Bone marrow (tissue), 2 donors: ENCODE measurements around the gene PLEKHA5.
"Not testable (repeated sequence)": the region's sequence is repeated elsewhere in the genome, so short reads cannot be mapped to it uniquely, and the experiment has no call there.

ENCODE experiments used
- DNase-seq, 2 donors: peaks; one replicate each; lab custom pipeline; 2025; lab: John Stamatoyannopoulos, UW

PLEKHA5 gene

GRCh38 chr12:19129486-19130223 lies at the start of gene PLEKHA5:
TSS of gene PLEKHA5 (plus strand) at chr12:19129733. CDS start at chr12:19129800, 67 bp downstream.
- peak in 1 of 2 donors; percentile 3 for DNase-seq

GRCh38 chr12:19080918-19081317 lies 48.6 kb upstream of the PLEKHA5 start:
- DNase-seq = no peak

- DNase-seq = no peak
These were observed 47.1 kb upstream of the PLEKHA5 start for GRCh38 chr12:19082365-19082911.

- no peak for DNase-seq
These were observed 45.0 kb upstream of the PLEKHA5 start for GRCh38 chr12:19084547-19084946.

- DNase-seq = no peak
These were observed 44.4 kb upstream of the PLEKHA5 start for GRCh38 chr12:19085090-19085489.

- DNase-seq = no peak
These were observed 40.9 kb upstream of the PLEKHA5 start for GRCh38 chr12:19088606-19089005.

- DNase-seq = not testable (repeated sequence)
These were observed 37.1 kb upstream of the PLEKHA5 start for GRCh38 chr12:19092482-19092881.

GRCh38 chr12:19093218-19093617 lies 36.3 kb upstream of the PLEKHA5 start:
- DNase-seq = no peak

- no peak for DNase-seq
These were observed 34.2 kb upstream of the PLEKHA5 start for GRCh38 chr12:19095331-19095730.

- DNase-seq = no peak
These were observed 33.6 kb upstream of the PLEKHA5 start for GRCh38 chr12:19095756-19096480.

GRCh38 chr12:19105463-19105862 lies 24.1 kb upstream of the PLEKHA5 start:
- no peak for DNase-seq

GRCh38 chr12:19107750-19108149 lies 21.8 kb upstream of the PLEKHA5 start:
- no peak for DNase-seq

- no peak for DNase-seq
These were observed 19.2 kb upstream of the PLEKHA5 start for GRCh38 chr12:19110221-19110940.

GRCh38 chr12:19113464-19113863 lies 16.1 kb upstream of the PLEKHA5 start:
- DNase-seq = no peak

GRCh38 chr12:19115285-19115684 lies 14.2 kb upstream of the PLEKHA5 start:
- DNase-seq = no peak

GRCh38 chr12:19119440-19119839 lies 10.1 kb upstream of the PLEKHA5 start:
- DNase-seq = no peak

GRCh38 chr12:19120795-19121194 lies 8.7 kb upstream of the PLEKHA5 start:
- DNase-seq = no peak

GRCh38 chr12:19121449-19122018 lies 8.0 kb upstream of the PLEKHA5 start:
- DNase-seq = no peak

GRCh38 chr12:19125325-19125724 lies 4.2 kb upstream of the PLEKHA5 start:
- DNase-seq = no peak

- no peak for DNase-seq
These were observed 2.3 kb upstream of the PLEKHA5 start for GRCh38 chr12:19127270-19127669.

- DNase-seq = no peak
These were observed 1.0 kb upstream of the PLEKHA5 start for GRCh38 chr12:19128485-19128884.

- no peak for DNase-seq
These were observed 429 bp upstream of the PLEKHA5 start for GRCh38 chr12:19129122-19129485.
